Aorta (tissue), 5 donors: ENCODE data around the gene SNAPC2. TPM values are rescaled to one million over a fixed set of nuclear protein-coding genes. Genes with fewer than 3 reads are reported as not detected.

Experiments
- ATAC-seq: fragments of 200-7000 bp; cut with Tn5 transposase; one replicate; pipeline ENCODE4 v1.9.1; 2022; ENCODE audit warnings: moderate library complexity; ENCODE audit not compliant: low FRiP score
- DNase-seq, 2 donors: peaks; one replicate each; pipeline ENCODE4 v3.0.0-alpha.2; 2020
- H3K27ac ChIP-seq, 2 donors: one replicate each; pipeline ENCODE4 v1.5.1; 2013; ENCODE audit warnings: low read length in 2 of 2, mild to moderate bottlenecking in 2 of 2, moderate library complexity in 2 of 2, control low read depth in 1 of 2, inconsistent platforms in 1 of 2, low read depth in 1 of 2
- H3K27me3 ChIP-seq, 2 donors: one replicate each; pipeline ENCODE4 v1.6.1; 2013; ENCODE audit warnings: control low read depth in 1 of 2, low read length in 1 of 2, mild to moderate bottlenecking in 1 of 2, moderate library complexity in 1 of 2; ENCODE audit not compliant: insufficient read depth in 2 of 2, control insufficient read depth in 1 of 2
- H3K36me3 ChIP-seq, 2 donors: one replicate each; pipeline ENCODE4 v1.6.1; 2013; ENCODE audit warnings: control low read depth in 1 of 2, low read length in 1 of 2, mild to moderate bottlenecking in 1 of 2; ENCODE audit not compliant: insufficient read depth in 2 of 2, control insufficient read depth in 1 of 2
- H3K4me1 ChIP-seq, 2 donors: one replicate each; pipeline ENCODE4 v1.6.1; 2013; ENCODE audit warnings: low read length in 2 of 2, control low read depth in 1 of 2, mild to moderate bottlenecking in 1 of 2, moderate library complexity in 1 of 2; ENCODE audit not compliant: insufficient read depth in 2 of 2, control insufficient read depth in 1 of 2
- H3K4me3 ChIP-seq, 2 donors: one replicate each; pipeline ENCODE4 v1.5.1; 2013; ENCODE audit warnings: low read length in 2 of 2, control low read depth in 1 of 2, mild to moderate bottlenecking in 1 of 2
- H3K9me3 ChIP-seq: one replicate; pipeline ENCODE4 v1.6.1; 2013; ENCODE audit warnings: mild to moderate bottlenecking, low read length; ENCODE audit not compliant: control insufficient read depth
- WGBS, 2 donors: extraction: QIAGEN DNeasy Blood & Tissue Kit; methylation state at CpG; one replicate each; pipeline ENCODE4 v1.1.7; 2013; 5-methylcytosine and 5-hydroxymethylcytosine counted together
- intact Hi-C, 2 donors: fragments of 100-400 bp; cut with DNase I; formaldehyde crosslinking; loops; one replicate each; pipeline versions ENCODE4 v1.14.2 to v1.15.0; 2022
- polyA plus RNA-seq, 2 donors: library from polyadenylated mRNA; stranded (reverse); fragments of 200-250 nt; gene quantifications; one replicate each; pipeline ENCODE4 v1.2.3, GENCODE V29; 2013
- total RNA-seq, 2 donors: library from RNA; stranded (reverse); fragmentation: NEBNext Ultra II Directional; extraction: Animal tissue kit (Norgen Biotek cat#: 25700); gene quantifications; one replicate each; pipeline ENCODE4 v1.2.1, GENCODE V29; 2021
- donor health status: healthy with polysubstance abuse.
- donor health status: Bipolar disorder and iron deficiency.
- donor health status: DM: no; HTN: no; CAD: no.
- donor health status: DM: no; HTN: no; CAD: no.
- donor health status: DM: yes; HTN: yes; CAD: no.

SNAPC2 gene
- total and polyA plus RNA-seq, 4 donors = 12.0 to 26.6 (median 21.3) TPM

GRCh38 chr19:7905859-7906258, 14.3 kb upstream of the SNAPC2 start:
- no peak overlapping the region for H3K4me3 ChIP-seq

GRCh38 chr19:7907122-7907521, 13.0 kb upstream of the SNAPC2 start:
- DNase-seq = no peak
- ATAC-seq = no peak
- Histone ChIP-seq H3K36me3 (peaks cover 0 to 12% of the 10 kb centered on the region in 2 donors), H3K9me3 (no peaks in the 10 kb centered on the region), H3K4me3 (no peak overlapping the region), H3K27me3 (no peaks in the 10 kb centered on the region), H3K27ac (no peak overlapping the region), H3K4me1 (no peaks in the 10 kb centered on the region)
- intact Hi-C loops = no loop called here
- 88 to 89% methylated on average over 19 of the region's 19 CpGs for WGBS, 2 donors

More at GRCh38 chr19:7905859-7906258, 14.3 kb upstream of the SNAPC2 start:
- peaks cover 0 to 7% of the 10 kb centered on the region in 2 donors for H3K36me3 ChIP-seq
- no peak overlapping the region for H3K27ac ChIP-seq
- no peaks in the 10 kb centered on the region for H3K4me1 ChIP-seq
- DNase-seq = peak in 1 of 2 donors; percentile 47
- no peak for ATAC-seq
- intact Hi-C loops = no loop called here
- 88 to 94% methylated on average over 9 to 10 of the region's 10 CpGs for WGBS, 2 donors
- H3K9me3 ChIP-seq = no peaks in the 10 kb centered on the region
- H3K27me3 ChIP-seq = no peaks in the 10 kb centered on the region

- intact Hi-C loops = no loop called here
- DNase-seq = no peak
- Histone ChIP-seq H3K4me1 (no peaks in the 10 kb centered on the region), H3K9me3 (no peaks in the 10 kb centered on the region), H3K4me3 (no peak overlapping the region), H3K27ac (no peak overlapping the region), H3K36me3 (peaks cover 0 to 12% of the 10 kb centered on the region in 2 donors), H3K27me3 (no peaks in the 10 kb centered on the region)
- no peak for ATAC-seq
- WGBS, 2 donors = 91 to 92% methylated on average over 11 of the region's 11 CpGs
Measured at GRCh38 chr19:7907544-7907943, 12.6 kb upstream of the SNAPC2 start.

- WGBS, 2 donors = 79 to 84% methylated on average over 13 to 14 of the region's 14 CpGs
- no peaks in the 10 kb centered on the region for H3K4me1 ChIP-seq
- no peaks in the 10 kb centered on the region for H3K9me3 ChIP-seq
- H3K27ac ChIP-seq = no peak overlapping the region
- no peaks in the 10 kb centered on the region for H3K27me3 ChIP-seq
- ATAC-seq (no peak), DNase-seq (no peak)
- peaks cover 0 to 12% of the 10 kb centered on the region in 2 donors for H3K36me3 ChIP-seq
- H3K4me3 ChIP-seq = no peak overlapping the region
- intact Hi-C loops = no loop called here
Measured at GRCh38 chr19:7908078-7908699, 11.9 kb upstream of the SNAPC2 start.

- Histone ChIP-seq H3K27me3 (no peaks in the 10 kb centered on the region), H3K36me3 (peaks cover 0 to 12% of the 10 kb centered on the region in 2 donors), H3K27ac (no peak overlapping the region), H3K9me3 (no peaks in the 10 kb centered on the region), H3K4me3 (no peak overlapping the region), H3K4me1 (no peaks in the 10 kb centered on the region)
- 83 to 87% methylated on average over 19 of the region's 19 CpGs for WGBS, 2 donors
- ATAC-seq (no peak), DNase-seq (peak; percentile 48 to 72)
- intact Hi-C loops = no loop called here
Measured at GRCh38 chr19:7908742-7909461, 11.2 kb upstream of the SNAPC2 start.

- H3K9me3 ChIP-seq = no peaks in the 10 kb centered on the region
- H3K4me3 ChIP-seq = no peak overlapping the region
- WGBS, 2 donors = 91 to 94% methylated on average over 19 to 21 of the region's 21 CpGs
- intact Hi-C loops = no loop called here
- DNase-seq (peak in 1 of 2 donors; percentile 41), ATAC-seq (no peak)
- no peaks in the 10 kb centered on the region for H3K27me3 ChIP-seq
- no peaks in the 10 kb centered on the region for H3K4me1 ChIP-seq
- H3K36me3 ChIP-seq = peaks cover 0 to 12% of the 10 kb centered on the region in 2 donors
- H3K27ac ChIP-seq = no peak overlapping the region
Measured at GRCh38 chr19:7909471-7910067, 10.6 kb upstream of the SNAPC2 start.

GRCh38 chr19:7910321-7911161, 9.6 kb upstream of the SNAPC2 start:
- Histone ChIP-seq H3K9me3 (no peaks in the 10 kb centered on the region), H3K27ac (no peak overlapping the region), H3K27me3 (no peaks in the 10 kb centered on the region), H3K4me3 (no peak overlapping the region), H3K4me1 (no peaks in the 10 kb centered on the region), H3K36me3 (peaks cover 0 to 12% of the 10 kb centered on the region in 2 donors)
- 91 to 92% methylated on average over 50 to 54 of the region's 54 CpGs for WGBS, 2 donors
- DNase-seq (peak; percentile 44 to 77), ATAC-seq (no peak)
- intact Hi-C loops = no loop called here

GRCh38 chr19:7911508-7912143, 8.5 kb upstream of the SNAPC2 start:
- peaks cover 0 to 12% of the 10 kb centered on the region in 2 donors for H3K36me3 ChIP-seq
- 88 to 93% methylated on average over 18 of the region's 18 CpGs for WGBS, 2 donors
- H3K4me1 ChIP-seq = no peaks in the 10 kb centered on the region
- DNase-seq (peak in 1 of 2 donors; percentile 47), ATAC-seq (no peak)
- H3K27me3 ChIP-seq = no peaks in the 10 kb centered on the region
- H3K27ac ChIP-seq = no peak overlapping the region
- intact Hi-C loops = no loop called here
- no peak overlapping the region for H3K4me3 ChIP-seq
- H3K9me3 ChIP-seq = no peaks in the 10 kb centered on the region
